Measurements from ENCODE around the gene PDIA5. TPM values are rescaled to one million over a fixed set of nuclear protein-coding genes. Genes with fewer than 3 reads are reported as not detected.
A peak's percentile ranks its signal among the peaks of the same experiment; 100 is the strongest.

PDIA5 gene
- total and polyA plus RNA-seq, 11 donors = 3.3 to 16.3 (median 6.4) TPM

GRCh38 chr3:123066599-123066895 is 278 bp upstream of the PDIA5 start:
- Histone ChIP-seq H3K4me1 (peaks cover 0 to 34% (median 19%) of the 10 kb centered on the region in 12 donors), H3K36me3 (no peaks in the 10 kb centered on the region), H3K27me3 (no peaks in the 10 kb centered on the region), H3K27ac (peak overlapping the region in 7 of 12 donors; percentile 55 to 86 (median 80)), H3K4me3 (peak overlapping the region in 11 of 12 donors; percentile 67 to 98 (median 89)), H3K9me3 (no peaks in the 10 kb centered on the region)
- intact Hi-C loops (cut with DNase I) = loop anchor here in 2 of 10 donors (2.0 to 10.0 kb wide), 3 partner anchors 16 to 188 kb away; partner anchors contain the start of gene SEC22A (in 1 of the 2)
- TF ChIP-seq CTCF (IDR thresholded peaks at IDR 0.05) = no peak
- TF ChIP-seq POLR2A (IDR thresholded peaks at IDR 0.05) = no peak
- 11 to 26% (median 20%) methylated on average over 6 of the region's 6 CpGs for WGBS, 4 donors
- DNase-seq = no peak
- ATAC-seq = peak in 3 of 4 donors; percentile 1 to 14 (median 2)

- WGBS, 4 donors = 29 to 39% (median 34%) methylated on average over 22 to 24 of the region's 24 CpGs
- H3K4me3 ChIP-seq = peak overlapping the region; percentile 67 to 98 (median 90)
- peak overlapping the region in 10 of 12 donors; percentile 65 to 86 (median 76) for H3K27ac ChIP-seq
- peaks cover 0 to 45% (median 26%) of the 10 kb centered on the region in 12 donors for H3K4me1 ChIP-seq
- TF ChIP-seq CTCF (IDR thresholded peaks at IDR 0.05) = no peak
- H3K9me3 ChIP-seq = no peaks in the 10 kb centered on the region
- intact Hi-C loops (cut with DNase I) = loop anchor here in 2 of 10 donors (2.0 to 10.0 kb wide), 3 partner anchors 15 to 187 kb away; partner anchors contain the start of gene SEC22A (in 1 of the 2)
- DNase-seq (no peak), ATAC-seq (peak in 2 of 4 donors; percentile 10 to 28)
- H3K27me3 ChIP-seq = no peaks in the 10 kb centered on the region
- no peaks in the 10 kb centered on the region for H3K36me3 ChIP-seq
Observed at GRCh38 chr3:123067689-123068600, 1.1 kb downstream of the PDIA5 start.

GRCh38 chr3:123068601-123069381 is 2.0 kb downstream of the PDIA5 start:
- DNase-seq (no peak), ATAC-seq (no peak)
- H3K36me3 ChIP-seq = no peaks in the 10 kb centered on the region
- no peak for TF ChIP-seq POLR2A (IDR thresholded peaks at IDR 0.05)
- TF ChIP-seq CTCF (IDR thresholded peaks at IDR 0.05) = no peak
- intact Hi-C loops (cut with DNase I) = loop anchor here in 2 of 10 donors (5.0 to 10.0 kb wide), 2 partner anchors 134 to 186 kb away; partner anchors contain the start of gene SEC22A (in 1 of the 2)
- H3K27ac ChIP-seq = no peak overlapping the region
- peak overlapping the region in 9 of 12 donors; percentile 67 to 98 (median 90) for H3K4me3 ChIP-seq
- H3K27me3 ChIP-seq = no peaks in the 10 kb centered on the region
- H3K4me1 ChIP-seq = peaks cover 0 to 45% (median 26%) of the 10 kb centered on the region in 12 donors
- no peaks in the 10 kb centered on the region for H3K9me3 ChIP-seq
- WGBS, 4 donors = 67 to 77% (median 71%) methylated on average over 12 of the region's 12 CpGs

Measured in heart left ventricle (tissue), 16 donors.